IgD-negative memory B cell (primary cell): ENCODE measurements around the gene TNFAIP2. TPM values are rescaled to one million over a fixed set of nuclear protein-coding genes. Genes with fewer than 3 reads are reported as not detected.

Source experiments
- H3K27ac Mint-ChIP-seq, 3 donors: one replicate each; pipeline ENCODE4 v1.8.0; 2020 to 2022; ENCODE audit warnings: mild to moderate bottlenecking in 3 of 3, mixed read lengths in 3 of 3, moderate library complexity in 1 of 3
- H3K27me3 Mint-ChIP-seq: one replicate; pipeline ENCODE4 v1.8.0; 2021; ENCODE audit warnings: mixed read lengths
- H3K36me3 Mint-ChIP-seq: one replicate; pipeline ENCODE4 v1.8.0; 2020; ENCODE audit warnings: mild to moderate bottlenecking, mixed read lengths
- H3K4me1 Mint-ChIP-seq, 3 donors: one replicate each; pipeline ENCODE4 v1.8.0; 2020 to 2022; ENCODE audit warnings: mixed read lengths in 3 of 3, mild to moderate bottlenecking in 1 of 3
- H3K4me3 Mint-ChIP-seq, 4 donors: one replicate each; pipeline ENCODE4 v1.8.0; 2020 to 2022; ENCODE audit warnings: mild to moderate bottlenecking in 4 of 4, mixed read lengths in 4 of 4, moderate library complexity in 3 of 4
- H3K9me3 Mint-ChIP-seq, 3 donors: one replicate each; pipeline ENCODE4 v1.8.0; 2020 to 2021; ENCODE audit warnings: mixed read lengths in 3 of 3, mild to moderate bottlenecking in 1 of 3
- polyA plus RNA-seq: library from polyadenylated mRNA; unstranded; fragments of 300-500 nt; fragmentation: Illumina TruSeq; gene quantifications from one replicate; pipeline ENCODE4 v1.2.3, GENCODE V29; 2021

The TNFAIP2 gene
- polyA plus RNA-seq, 1 donor from 2014 or later, result not detected

DNA sequence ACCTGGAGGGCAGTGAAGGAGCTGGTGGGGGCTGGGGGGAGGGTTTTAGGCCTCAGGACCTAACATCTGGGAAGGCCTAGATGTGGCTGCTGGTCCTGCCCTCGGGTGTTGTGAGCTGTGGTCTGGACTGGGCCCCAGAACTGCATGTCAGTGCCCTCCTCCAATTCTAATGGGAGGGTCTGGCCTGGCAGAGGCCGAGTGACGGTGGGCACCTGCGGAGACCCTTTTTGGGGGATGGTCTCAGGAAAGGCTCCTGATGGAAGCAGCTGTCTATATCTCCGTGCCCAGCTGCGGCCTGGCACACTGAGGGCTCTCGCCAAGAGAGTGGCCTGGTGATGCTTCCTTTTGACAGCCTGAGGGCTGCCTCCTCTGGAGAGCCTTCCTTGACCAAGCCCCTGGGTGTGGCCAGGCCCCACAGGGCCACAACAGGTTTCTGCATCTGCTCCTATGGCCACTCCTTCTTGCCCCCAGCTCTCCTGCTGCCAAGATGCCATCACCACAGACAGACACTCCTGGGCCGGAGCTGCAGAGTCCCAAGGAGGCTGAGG, 23.5 kb upstream of the TNFAIP2 start:
- peaks cover 12 to 18% (median 14%) of the 10 kb centered on the region in 3 donors for H3K4me1 Mint-ChIP-seq
- H3K27me3 Mint-ChIP-seq, result peaks cover 10% of the 10 kb centered on the region
- H3K36me3 Mint-ChIP-seq, result no peaks in the 10 kb centered on the region
- no peaks in the 10 kb centered on the region for H3K9me3 Mint-ChIP-seq
- peak overlapping the region in 1 of 3 donors; percentile 82 for H3K27ac Mint-ChIP-seq
- H3K4me3 Mint-ChIP-seq, result peak overlapping the region in 1 of 4 donors; percentile 78

DNA sequence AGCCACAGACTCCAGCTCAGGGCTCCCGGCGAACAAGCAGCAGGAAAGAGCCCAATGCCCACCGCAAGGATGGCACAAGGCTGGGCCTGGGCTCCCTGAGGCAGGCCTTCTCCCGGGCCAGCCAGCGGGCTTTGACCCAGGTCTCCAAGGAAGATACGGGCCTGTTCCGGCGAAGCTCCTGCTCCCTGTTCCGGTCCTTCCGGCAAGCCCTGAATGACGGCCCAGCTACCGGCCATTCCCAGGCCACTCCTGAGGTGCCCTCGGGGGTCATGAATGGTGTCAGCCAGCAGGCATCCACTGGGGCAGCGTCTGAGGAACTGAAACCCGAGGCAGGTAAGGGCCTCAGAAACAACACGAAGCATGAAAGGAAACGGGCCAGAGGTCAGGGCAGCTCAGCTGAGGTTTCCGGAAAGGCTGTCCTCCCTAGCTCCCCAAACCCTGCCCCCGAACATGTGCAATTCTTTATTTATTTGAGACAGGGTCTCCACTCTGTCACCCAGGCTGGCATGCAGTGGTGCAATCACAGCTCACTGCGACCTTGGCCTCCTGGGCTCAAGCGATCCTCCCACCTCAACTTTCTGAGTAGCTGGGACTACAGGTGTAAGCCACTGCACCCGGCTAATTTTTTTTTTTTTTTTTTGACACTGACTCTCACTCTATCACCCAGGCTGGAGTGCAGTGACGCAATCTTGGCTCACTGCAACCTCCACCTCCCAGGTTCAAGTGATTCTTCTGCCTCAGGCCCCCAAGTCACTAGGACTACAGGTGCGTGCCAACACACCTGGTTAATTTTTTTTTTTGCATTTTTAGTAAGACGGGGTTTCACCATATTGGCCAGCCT, 22.8 kb upstream of the TNFAIP2 start:
- Mint-ChIP-seq H3K4me3 (peak overlapping the region in 2 of 4 donors; percentile 78 to 82), H3K9me3 (no peaks in the 10 kb centered on the region), H3K27ac (peak overlapping the region in 1 of 3 donors; percentile 82), H3K36me3 (no peaks in the 10 kb centered on the region), H3K4me1 (peaks cover 14 to 21% (median 19%) of the 10 kb centered on the region in 3 donors), H3K27me3 (peaks cover 13% of the 10 kb centered on the region)

DNA sequence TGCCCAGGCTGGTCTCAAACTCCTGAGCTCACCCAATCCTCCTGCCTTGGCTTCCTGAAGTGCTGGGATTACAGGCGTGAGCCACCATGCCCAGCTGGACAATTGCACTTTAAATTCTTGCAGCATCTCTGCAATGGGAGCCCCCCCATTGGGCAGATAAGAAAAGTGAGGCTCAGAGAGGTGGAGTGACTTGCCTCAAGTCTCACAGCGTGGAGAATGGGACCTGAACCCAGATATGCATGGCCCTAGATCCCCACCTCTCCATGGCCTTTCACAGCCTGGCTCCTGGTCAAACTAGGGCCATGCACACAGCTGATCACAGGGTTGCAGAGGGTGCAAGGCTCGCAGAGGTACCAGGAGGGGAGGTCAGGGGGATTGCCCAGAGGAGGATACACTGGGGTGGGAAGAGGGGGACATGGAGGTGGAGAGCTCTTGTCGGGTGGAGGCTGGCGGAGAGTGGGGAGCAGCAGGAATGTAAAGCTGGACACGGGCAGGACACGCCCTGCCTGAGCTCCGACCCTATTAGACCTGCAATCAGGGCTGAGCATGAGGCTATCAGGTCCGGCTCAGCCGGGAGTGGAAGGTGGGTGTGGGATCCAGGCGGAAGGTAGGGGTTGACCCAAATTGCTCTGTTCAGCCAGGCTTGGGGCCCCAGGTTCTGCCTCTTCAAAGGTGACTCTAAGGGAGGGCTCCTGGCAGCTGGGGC, 21.9 kb upstream of the TNFAIP2 start:
- Mint-ChIP-seq H3K27ac (no peak overlapping the region), H3K36me3 (no peaks in the 10 kb centered on the region), H3K9me3 (no peaks in the 10 kb centered on the region), H3K4me3 (peak overlapping the region in 1 of 4 donors; percentile 68), H3K27me3 (peaks cover 15% of the 10 kb centered on the region), H3K4me1 (peaks cover 10 to 21% (median 21%) of the 10 kb centered on the region in 3 donors)

DNA sequence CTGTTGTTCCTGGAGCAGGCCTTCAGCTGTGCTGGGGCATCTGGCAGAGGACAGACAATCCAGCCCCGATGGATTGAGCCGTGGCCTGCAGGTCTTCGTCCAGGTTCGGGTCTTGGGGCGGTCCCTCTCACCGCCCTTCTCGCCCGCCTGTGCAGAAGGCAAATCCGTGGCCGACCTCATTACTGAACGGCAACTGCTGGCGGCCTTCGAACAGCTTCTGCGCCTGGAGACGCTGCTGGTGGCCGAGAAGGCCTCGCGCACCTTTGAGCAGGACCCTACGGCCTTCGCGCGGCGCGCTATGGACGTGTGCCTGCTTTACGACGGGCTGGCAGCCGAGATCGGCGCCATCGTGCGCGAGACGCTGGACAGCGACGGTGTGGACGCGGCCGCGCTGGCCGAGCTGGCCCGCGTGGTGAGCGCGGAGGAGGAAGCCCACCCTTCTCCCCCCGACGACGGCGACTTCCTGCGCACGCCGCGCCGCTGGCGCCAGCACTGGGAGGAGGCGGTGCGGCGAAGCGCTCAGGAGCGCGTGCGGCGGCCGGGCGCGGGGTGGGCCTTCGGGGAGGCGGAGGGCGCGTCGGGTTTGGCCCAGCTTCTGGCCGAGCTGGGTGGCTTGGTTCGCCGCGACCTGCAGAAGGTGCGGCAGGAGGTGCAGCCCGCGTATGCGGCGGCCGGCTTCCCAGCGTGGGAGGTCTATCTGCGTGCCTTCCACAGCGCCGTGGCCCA, 21.1 kb upstream of the TNFAIP2 start:
- H3K36me3 Mint-ChIP-seq, result no peaks in the 10 kb centered on the region
- no peak overlapping the region for H3K27ac Mint-ChIP-seq
- H3K27me3 Mint-ChIP-seq, result peaks cover 15% of the 10 kb centered on the region
- no peaks in the 10 kb centered on the region for H3K9me3 Mint-ChIP-seq
- peaks cover 10 to 21% (median 21%) of the 10 kb centered on the region in 3 donors for H3K4me1 Mint-ChIP-seq
- H3K4me3 Mint-ChIP-seq, result peak overlapping the region in 1 of 4 donors; percentile 68

DNA sequence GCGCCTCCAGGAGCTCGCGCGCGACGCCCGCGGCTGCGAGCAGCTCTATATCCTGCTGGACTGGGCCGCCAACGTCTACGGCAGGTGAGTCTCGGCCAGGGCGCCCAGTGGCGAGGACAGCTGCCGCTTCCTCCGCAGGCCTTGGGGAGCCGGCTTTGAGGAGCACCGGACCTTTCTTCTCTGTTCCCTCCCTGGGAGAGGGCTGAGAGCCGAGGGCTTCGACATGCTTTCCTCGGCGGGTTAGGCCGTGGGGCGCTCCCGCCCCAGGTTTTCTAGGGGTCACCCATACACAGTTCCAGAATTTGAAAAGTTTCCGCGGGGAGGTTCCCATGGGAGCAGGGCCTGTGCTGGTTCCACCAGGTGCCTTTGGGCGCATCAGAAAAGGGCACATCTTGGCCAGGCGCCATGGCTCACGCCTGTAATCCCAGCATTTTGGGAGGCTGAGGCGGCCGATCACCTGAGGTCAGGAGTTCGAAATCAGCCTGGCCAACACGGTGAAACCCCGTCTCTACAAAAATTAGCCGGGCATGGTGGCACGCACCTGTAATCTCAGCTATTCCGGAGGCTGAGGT, 20.5 kb upstream of the TNFAIP2 start:
- Mint-ChIP-seq H3K9me3 (no peaks in the 10 kb centered on the region), H3K4me3 (no peak overlapping the region), H3K36me3 (no peaks in the 10 kb centered on the region), H3K27me3 (peaks cover 15% of the 10 kb centered on the region), H3K4me1 (peaks cover 10 to 21% (median 21%) of the 10 kb centered on the region in 3 donors), H3K27ac (no peak overlapping the region)

DNA sequence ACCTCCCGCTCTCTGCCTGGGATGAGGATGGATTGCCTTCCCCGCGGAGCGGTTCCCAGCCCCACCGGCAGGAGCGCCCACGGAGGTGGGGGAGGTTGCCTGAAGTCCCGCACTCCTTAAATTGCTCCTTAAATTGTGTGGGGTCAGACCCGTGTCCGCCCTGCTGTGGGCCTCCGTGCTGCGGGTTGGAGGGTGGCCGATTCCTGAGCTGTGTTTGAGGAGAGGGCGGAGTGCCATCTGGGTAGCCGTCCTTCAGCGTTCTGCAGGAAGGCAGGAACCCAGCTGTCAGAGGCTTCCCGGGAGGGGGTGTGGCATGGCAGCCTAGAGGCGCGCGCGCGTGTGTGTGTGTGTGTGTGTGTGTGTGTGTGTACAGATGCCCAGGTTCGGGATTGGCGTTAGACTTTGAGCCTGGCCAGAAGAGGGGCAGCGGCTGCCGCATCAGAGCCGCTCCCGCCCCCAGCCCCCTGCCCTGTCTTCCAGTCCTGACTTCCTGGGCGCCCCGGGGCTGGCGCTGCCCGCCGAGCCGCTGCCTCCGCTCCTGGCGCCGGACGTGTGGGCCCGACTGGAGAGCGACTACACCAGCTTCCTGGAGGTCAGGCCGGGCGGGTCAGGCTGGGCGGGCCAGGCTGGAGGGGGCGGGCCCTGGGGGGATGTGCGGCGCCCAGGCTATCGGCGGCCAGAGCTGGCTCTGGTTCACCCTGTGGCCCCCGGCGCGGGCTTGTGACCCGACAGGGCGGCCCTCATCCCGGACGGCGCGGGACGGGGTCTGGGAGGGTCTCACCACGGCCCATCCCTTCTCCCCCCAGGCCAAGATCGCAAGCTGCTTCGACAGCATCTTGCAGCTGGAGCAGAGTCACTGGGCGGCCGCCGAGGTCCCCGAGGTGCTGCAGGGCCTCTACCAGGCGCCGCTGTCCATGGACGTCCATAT, 19.5 kb upstream of the TNFAIP2 start:
- H3K4me3 Mint-ChIP-seq, result peak overlapping the region in 2 of 4 donors; percentile 55 to 79
- H3K4me1 Mint-ChIP-seq, result peaks cover 10 to 21% (median 21%) of the 10 kb centered on the region in 3 donors
- no peaks in the 10 kb centered on the region for H3K36me3 Mint-ChIP-seq
- peak overlapping the region in 1 of 3 donors; percentile 25 for H3K27ac Mint-ChIP-seq
- peaks cover 15% of the 10 kb centered on the region for H3K27me3 Mint-ChIP-seq
- no peaks in the 10 kb centered on the region for H3K9me3 Mint-ChIP-seq

DNA sequence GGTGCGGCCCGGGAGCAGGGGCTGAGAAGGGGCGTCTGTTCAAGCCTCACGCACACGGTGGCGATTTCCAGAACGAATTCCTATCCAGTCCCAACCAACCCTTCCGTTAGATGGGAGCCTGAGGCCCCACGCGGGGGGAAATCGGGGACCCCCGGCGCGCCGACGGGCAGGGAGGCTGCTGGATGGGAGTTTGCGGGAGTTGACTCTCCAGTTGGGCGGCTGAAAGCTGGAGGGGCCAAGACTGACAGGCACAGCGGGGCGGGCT, 18.9 kb upstream of the TNFAIP2 start:
- Mint-ChIP-seq H3K36me3 (no peaks in the 10 kb centered on the region), H3K9me3 (no peaks in the 10 kb centered on the region), H3K4me3 (no peak overlapping the region), H3K4me1 (peaks cover 10 to 21% (median 21%) of the 10 kb centered on the region in 3 donors), H3K27ac (no peak overlapping the region), H3K27me3 (peaks cover 15% of the 10 kb centered on the region)

DNA sequence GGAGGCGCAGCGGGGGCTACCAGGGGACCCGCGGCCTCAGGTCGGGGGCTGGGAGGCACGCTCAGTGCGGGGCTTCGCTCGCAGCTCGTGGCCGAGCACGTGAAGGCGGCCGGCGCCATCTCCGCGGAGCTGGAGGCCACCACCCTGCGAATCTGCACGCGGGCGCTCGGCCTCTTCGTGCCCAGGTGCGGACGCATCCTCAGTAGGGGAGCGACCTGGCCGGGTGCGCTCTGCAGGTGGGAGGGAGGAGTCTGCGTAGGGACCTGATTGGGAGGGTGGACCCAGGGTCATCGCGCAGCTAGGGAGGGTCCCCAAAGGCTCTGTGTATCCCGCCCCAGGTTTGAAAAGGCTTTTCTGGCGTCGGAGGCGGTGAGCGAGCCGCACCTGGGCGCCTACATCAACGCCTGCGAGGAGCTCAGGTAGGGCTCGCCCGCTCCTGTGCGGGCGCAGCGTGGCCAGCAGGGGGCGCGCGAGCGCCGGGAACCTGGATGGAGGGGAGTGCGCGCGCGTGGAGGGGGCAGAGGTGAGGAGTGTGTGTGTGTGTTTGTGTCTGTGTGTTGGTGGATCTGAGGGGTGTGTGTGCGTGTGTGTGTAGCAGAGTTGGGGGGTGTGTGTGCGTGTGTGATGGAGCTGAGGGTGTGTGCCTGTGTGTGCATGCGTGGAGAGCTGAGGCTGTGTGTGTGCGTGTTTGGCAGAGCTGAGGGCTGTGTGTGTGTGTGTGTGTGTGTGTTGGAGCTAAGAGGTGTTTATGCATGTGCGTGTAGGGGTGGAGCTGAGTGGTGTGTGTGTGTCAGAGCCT, 18.4 kb upstream of the TNFAIP2 start:
- Mint-ChIP-seq H3K9me3 (no peaks in the 10 kb centered on the region), H3K4me1 (peaks cover 10 to 21% (median 21%) of the 10 kb centered on the region in 3 donors), H3K27me3 (peaks cover 15% of the 10 kb centered on the region), H3K27ac (no peak overlapping the region), H3K36me3 (no peaks in the 10 kb centered on the region), H3K4me3 (peak overlapping the region in 2 of 4 donors; percentile 63)

DNA sequence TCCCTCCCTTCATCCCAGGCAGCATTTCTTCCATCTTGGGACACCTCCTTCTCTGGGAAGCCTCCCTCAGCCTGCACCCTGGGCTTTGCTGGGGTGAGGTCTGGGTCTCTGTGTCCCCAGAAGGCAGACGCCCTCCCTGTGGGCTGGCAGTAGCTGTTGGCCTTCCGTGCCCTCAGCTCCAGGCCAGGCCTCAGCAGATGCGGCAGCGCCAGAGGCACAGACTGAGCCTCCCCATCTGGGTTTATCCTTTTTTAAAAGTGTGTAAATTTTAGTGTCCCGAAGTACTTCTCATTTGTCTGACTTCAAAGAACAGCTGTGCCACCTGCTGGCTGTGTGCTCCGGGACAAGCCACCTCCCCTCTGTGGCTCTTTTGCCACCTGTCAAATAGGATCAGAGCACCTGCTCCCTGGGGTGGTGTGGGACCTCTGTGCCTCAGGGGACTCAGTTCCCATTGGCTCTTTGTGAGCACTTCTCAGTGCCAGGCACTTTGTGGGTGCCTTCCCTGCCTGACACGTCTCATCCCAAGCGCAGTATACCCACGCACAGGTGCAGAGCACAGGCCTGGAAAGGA, 17.6 kb upstream of the TNFAIP2 start:
- Mint-ChIP-seq H3K36me3 (no peaks in the 10 kb centered on the region), H3K4me3 (peak overlapping the region in 2 of 4 donors; percentile 65 to 68), H3K27ac (peak overlapping the region; percentile 63 to 78 (median 77)), H3K9me3 (no peaks in the 10 kb centered on the region), H3K4me1 (peaks cover 8 to 17% (median 14%) of the 10 kb centered on the region in 3 donors), H3K27me3 (peaks cover 15% of the 10 kb centered on the region)

DNA sequence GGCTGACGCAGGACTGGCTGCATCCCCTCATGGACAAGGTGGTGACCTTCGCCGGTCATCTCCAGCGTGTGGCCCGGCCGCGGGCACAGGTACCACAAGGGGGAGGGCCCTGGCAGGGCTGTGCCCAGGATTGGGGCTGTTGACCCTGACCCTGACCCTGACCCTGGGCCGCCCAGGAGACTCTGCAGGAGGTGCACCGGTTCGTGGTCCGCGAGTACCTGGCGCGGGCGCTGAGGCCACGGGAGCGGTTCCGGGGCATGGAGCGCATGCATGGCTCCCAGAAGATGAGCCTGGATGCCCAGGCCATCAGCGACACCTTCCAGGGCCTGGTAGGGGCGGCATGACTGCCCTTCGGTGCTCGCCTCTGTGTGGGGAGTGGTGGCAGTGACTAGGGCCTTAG, 15.8 kb upstream of the TNFAIP2 start:
- Mint-ChIP-seq H3K27ac (no peak overlapping the region), H3K27me3 (peaks cover 12% of the 10 kb centered on the region), H3K9me3 (no peaks in the 10 kb centered on the region), H3K4me1 (peaks cover 9 to 15% (median 14%) of the 10 kb centered on the region in 3 donors), H3K36me3 (no peaks in the 10 kb centered on the region), H3K4me3 (no peak overlapping the region)

DNA sequence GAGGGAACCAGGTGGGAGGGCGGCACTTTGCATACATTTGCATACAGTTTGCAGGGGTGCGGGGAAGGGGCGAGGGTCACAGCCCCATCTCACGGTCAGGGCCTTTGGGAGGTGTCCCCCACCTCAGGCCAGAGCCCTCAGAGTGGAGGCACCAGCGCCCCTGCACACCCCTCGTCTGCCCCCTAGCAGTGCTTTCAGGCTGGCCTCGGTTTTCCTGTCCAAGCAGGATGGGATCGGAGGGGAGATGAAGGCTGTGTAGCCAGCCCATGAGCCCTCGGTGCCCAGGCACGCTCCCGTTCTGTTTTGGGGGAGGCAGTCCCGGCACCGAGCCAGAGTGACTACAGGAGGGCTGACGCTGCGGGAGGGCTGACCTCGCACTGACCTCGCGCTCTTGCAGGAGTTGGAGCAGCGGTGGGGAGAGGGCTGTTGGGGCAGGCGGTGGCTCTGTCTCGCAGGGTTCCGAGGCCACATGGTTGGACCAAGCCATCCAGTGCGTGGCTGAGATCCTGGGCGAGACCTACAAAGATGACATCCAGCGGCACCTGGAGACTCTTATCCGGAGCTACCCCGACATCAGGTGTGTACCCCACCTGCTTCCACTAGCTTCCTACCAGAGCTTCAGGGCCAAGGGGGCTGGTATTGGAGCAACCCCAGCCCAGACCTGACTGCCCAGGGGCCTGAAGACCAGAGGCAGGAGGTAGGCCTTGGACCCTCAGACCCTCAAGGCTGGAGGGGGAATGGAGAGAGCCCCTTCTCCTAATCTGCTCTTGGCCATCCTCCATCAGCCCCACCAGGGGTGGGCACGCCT, 15.1 kb upstream of the TNFAIP2 start:
- Mint-ChIP-seq H3K36me3 (no peaks in the 10 kb centered on the region), H3K9me3 (no peaks in the 10 kb centered on the region), H3K4me3 (no peak overlapping the region), H3K27me3 (peaks cover 12% of the 10 kb centered on the region), H3K27ac (no peak overlapping the region), H3K4me1 (peaks cover 9 to 15% (median 14%) of the 10 kb centered on the region in 3 donors)

DNA sequence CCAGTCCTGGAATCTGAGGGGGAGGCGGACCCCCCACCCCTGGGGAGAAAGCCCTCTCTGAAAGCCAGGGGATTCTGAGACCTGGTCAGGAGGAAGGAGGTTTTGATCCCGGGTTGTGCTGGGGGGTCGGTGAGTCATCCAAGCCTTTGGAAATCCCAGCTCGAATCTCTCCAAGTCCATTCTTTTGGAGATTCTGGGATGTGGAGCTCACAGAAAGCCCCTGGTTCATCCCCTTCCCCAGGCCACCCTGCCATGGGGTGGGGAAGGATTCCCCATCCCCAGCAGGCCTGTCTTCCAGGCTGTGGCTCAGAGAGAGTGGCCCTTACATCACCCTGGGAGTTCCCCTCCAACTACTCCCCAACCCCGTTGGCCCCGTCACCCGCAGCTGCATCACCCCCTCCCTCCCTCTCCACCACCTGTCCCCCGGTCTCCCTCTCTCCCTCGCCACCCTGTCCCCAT, 14.5 kb upstream of the TNFAIP2 start:
- no peak overlapping the region for H3K27ac Mint-ChIP-seq

More for the DNA sequence above, 14.5 kb upstream of the TNFAIP2 start:
- Mint-ChIP-seq H3K36me3 (no peaks in the 10 kb centered on the region), H3K27me3 (peaks cover 7% of the 10 kb centered on the region), H3K4me1 (peaks cover 9 to 14% (median 13%) of the 10 kb centered on the region in 3 donors), H3K9me3 (no peaks in the 10 kb centered on the region), H3K4me3 (no peak overlapping the region)
